GM23338 (cell line): ENCODE results near the gene KCNQ5. TPM values are rescaled to one million over a fixed set of nuclear protein-coding genes. Genes with fewer than 3 reads are reported as not detected.

Experiments used
- ATAC-seq: fragments of 200-7000 bp; cut with Tn5 transposase; 3 replicates; pipeline ENCODE4 v1.9.1; 2020
- DNase-seq: peaks from one replicate; pipeline ENCODE4 v3.0.0-alpha.2; 2015; ENCODE audit warnings: low spot score
- H2AFZ ChIP-seq: fragments of 200-600 bp; sonication (generic); 2 replicates; pipeline ENCODE4 v1.8.0; 2016; ENCODE audit warnings: antibody characterized with exemption, mild to moderate bottlenecking, moderate library complexity
- H3F3A ChIP-seq: fragments of 200-600 bp; sonication (generic); replicated peaks from 2 replicates; pipeline ENCODE4 v1.8.0; 2017; ENCODE audit warnings: antibody characterized with exemption, mixed run types, low read depth
- H3K27ac ChIP-seq: fragments of 200-600 bp; sonication (generic); 2 replicates; pipeline ENCODE4 v1.6.1; 2016; ENCODE audit warnings: low read depth
- H3K27me3 ChIP-seq: fragments of 200-600 bp; sonication (generic); 2 replicates; pipeline ENCODE4 v1.8.0; 2016; ENCODE audit warnings: mild to moderate bottlenecking, mixed run types, moderate library complexity; ENCODE audit not compliant: insufficient read depth
- H3K36me3 ChIP-seq: fragments of 200-600 bp; sonication (generic); 2 replicates; pipeline ENCODE4 v1.8.0; 2016; ENCODE audit warnings: mild to moderate bottlenecking; ENCODE audit not compliant: insufficient read depth
- H3K4me1 ChIP-seq: fragments of 200-600 bp; sonication (generic); 2 replicates; pipeline ENCODE4 v1.8.0; 2016; ENCODE audit warnings: mild to moderate bottlenecking, moderate library complexity; ENCODE audit not compliant: insufficient read depth
- H3K4me2 ChIP-seq: fragments of 200-600 bp; sonication (generic); 2 replicates; pipeline ENCODE4 v1.7.1; 2017; ENCODE audit warnings: mixed run types
- H3K4me3 ChIP-seq: fragments of 200-600 bp; sonication (generic); 2 replicates; pipeline ENCODE4 v1.6.1; 2016; ENCODE audit warnings: mixed run types
- H3K79me2 ChIP-seq: fragments of 200-600 bp; sonication (generic); replicated peaks from 2 replicates; pipeline ENCODE4 v1.8.0; 2017; ENCODE audit warnings: mild to moderate bottlenecking; ENCODE audit not compliant: insufficient read depth
- H3K9me2 ChIP-seq: fragments of 200-600 bp; sonication (generic); 2 replicates; pipeline ENCODE4 v1.8.0; 2017; ENCODE audit not compliant: insufficient read depth
- H4K20me1 ChIP-seq: fragments of 200-600 bp; sonication (generic); replicated peaks from 2 replicates; pipeline ENCODE4 v1.8.0; 2017; ENCODE audit warnings: mild to moderate bottlenecking; ENCODE audit not compliant: insufficient read depth
- H3K27ac Mint-ChIP-seq: 2 replicates; pipeline ENCODE4 v1.8.0; 2020; ENCODE audit warnings: inconsistent platforms, mild to moderate bottlenecking, moderate library complexity, mixed read lengths
- H3K27me3 Mint-ChIP-seq: 3 replicates; pipeline ENCODE4 v1.8.0; 2022; ENCODE audit warnings: low read depth, mild to moderate bottlenecking, moderate library complexity, mixed read lengths, inconsistent platforms; ENCODE audit not compliant: insufficient read depth, poor library complexity
- H3K36me3 Mint-ChIP-seq: 3 replicates; pipeline ENCODE4 v1.8.0; 2021; ENCODE audit warnings: low read depth, mild to moderate bottlenecking, inconsistent platforms, moderate library complexity, mixed read lengths
- H3K4me1 Mint-ChIP-seq: 3 replicates; pipeline ENCODE4 v1.8.0; 2020; ENCODE audit warnings: mild to moderate bottlenecking, inconsistent platforms, mixed read lengths
- H3K4me3 Mint-ChIP-seq: 3 replicates; pipeline ENCODE4 v1.8.0; 2021; ENCODE audit warnings: moderate library complexity, mild to moderate bottlenecking, inconsistent platforms, mixed read lengths
- H3K9me3 Mint-ChIP-seq: 3 replicates; pipeline ENCODE4 v1.8.0; 2020; ENCODE audit warnings: moderate library complexity, mild to moderate bottlenecking, inconsistent platforms, mixed read lengths
- CREB1 ChIP-seq: fragments of 250-450 bp; sonication (Bioruptor Pico); IDR thresholded peaks from 2 replicates; pipeline ENCODE4 v1.5.0; 2020; ENCODE audit warnings: low read depth, mild to moderate bottlenecking, moderate library complexity
- CTCF ChIP-seq, 2 experiments: fragments of 200-600 bp in 1 of 2; sonication (generic) in 1 of 2; conservative IDR thresholded peaks; 2 replicates each; pipeline versions ENCODE4 v1.5.1 to v1.6.1; 2016 to 2017; ENCODE audit warnings: antibody characterized with exemption in 2 of 2, low read depth in 2 of 2, mild to moderate bottlenecking in 2 of 2, moderate library complexity in 1 of 2
- ETS1 ChIP-seq: IDR thresholded peaks from 2 replicates; pipeline ENCODE4 v1.6.1; 2016; ENCODE audit warnings: antibody characterized with exemption
- EZH2 ChIP-seq: fragments of 200-600 bp; sonication (generic); IDR thresholded peaks from one replicate; pipeline ENCODE4 v1.8.0; 2017; ENCODE audit warnings: antibody characterized with exemption, mild to moderate bottlenecking, low read depth; ENCODE audit not compliant: unreplicated experiment
- EZH2phosphoT487 ChIP-seq: fragments of 200-600 bp; sonication (generic); IDR thresholded peaks from one replicate; pipeline ENCODE4 v1.8.1; 2018; ENCODE audit warnings: antibody characterized with exemption; ENCODE audit not compliant: unreplicated experiment
- JUNB ChIP-seq: IDR thresholded peaks from one replicate; pipeline ENCODE4 v1.6.1; 2016; ENCODE audit warnings: antibody characterized with exemption; ENCODE audit not compliant: unreplicated experiment
- STAT1 ChIP-seq: IDR thresholded peaks from one replicate; pipeline ENCODE4 v1.6.1; 2016; ENCODE audit warnings: antibody characterized with exemption; ENCODE audit not compliant: unreplicated experiment
- ZNF331 ChIP-seq: fragments of 250-450 bp; sonication (Bioruptor Pico); IDR thresholded peaks from 2 replicates; pipeline ENCODE4 v1.5.0; 2020; ENCODE audit warnings: low read depth, mild to moderate bottlenecking, moderate library complexity
- ZNF462 ChIP-seq: fragments of 250-450 bp; sonication (Bioruptor Pico); IDR thresholded peaks from 2 replicates; pipeline ENCODE4 v1.5.0; 2020; ENCODE audit warnings: mild to moderate bottlenecking, moderate library complexity
- polyA plus RNA-seq: library from polyadenylated mRNA; unstranded; fragments of >200 nt; fragmentation: Nextera tagmentation; extraction: Ambion mirVana; gene quantifications from 2 replicates; pipeline ENCODE4 v1.2.1, GENCODE V29; 2016
- total RNA-seq: library from RNA; depleted of rRNA; stranded (reverse); fragments of >200 nt; shearing (Covaris generic); gene quantifications from 2 replicates; pipeline ENCODE4 v1.2.3, GENCODE V29; 2014

KCNQ5 gene
- total and polyA plus RNA-seq, 2 experiments from 2014 or later, result 0.68 to 0.87 TPM

GRCh38 chr6:72738091-72738490 is 116.2 kb downstream of the KCNQ5 start (continued):
- TF ChIP-seq ZNF462 (CRISPR knock-in tag), result no peak
- no peak for TF ChIP-seq STAT1
- TF ChIP-seq EZH2phosphoT487, result no peak
- no peak for TF ChIP-seq ZNF331 (CRISPR knock-in tag)
- no peak for TF ChIP-seq ETS1
- TF ChIP-seq CREB1 (CRISPR knock-in tag), result no peak
- no peak for TF ChIP-seq JUNB

GRCh38 chr6:72739368-72739779 is 117.5 kb downstream of the KCNQ5 start:
- Mint-ChIP-seq H3K9me3 (no peaks in the 10 kb centered on the region), H3K27me3 (no peaks in the 10 kb centered on the region), H3K27ac (no peak overlapping the region), H3K4me3 (no peak overlapping the region), H3K4me1 (peaks cover 14% of the 10 kb centered on the region; the same call in 2 of the 3 replicates), H3K36me3 (no peaks in the 10 kb centered on the region)
- no peak for DNase-seq
- H3K79me2 ChIP-seq, result no peaks in the 10 kb centered on the region
- no peak overlapping the region for H3K4me2 ChIP-seq
- H3F3A ChIP-seq, result no peaks in the 10 kb centered on the region
- no peaks in the 10 kb centered on the region for H3K4me1 ChIP-seq
- H3K36me3 ChIP-seq, result no peaks in the 10 kb centered on the region
- H3K27me3 ChIP-seq, result no peaks in the 10 kb centered on the region
- no peak for ATAC-seq
- H3K9me2 ChIP-seq, result no peaks in the 10 kb centered on the region
- H2AFZ ChIP-seq, result no peak overlapping the region
- no peak overlapping the region for H3K4me3 ChIP-seq
- no peak overlapping the region for H3K27ac ChIP-seq
- H4K20me1 ChIP-seq, result no peaks in the 10 kb centered on the region
- TF ChIP-seq STAT1 (no peak), CREB1 (CRISPR knock-in tag) (no peak), JUNB (no peak), EZH2phosphoT487 (no peak), EZH2 (no peak), ZNF331 (CRISPR knock-in tag) (no peak), CTCF (conservative IDR thresholded peaks at IDR 0.05; ENCODE audit: low read depth in 2 of 2) (no peak)
